Posterior cingulate gyrus (tissue), 11 donors: ENCODE measurements around the gene SCGB3A1.
A peak's percentile ranks its signal among the peaks of the same experiment; 100 is the strongest.

ENCODE experiments used
- DNase-seq, 10 donors: peaks; one replicate each; pipeline versions ENCODE4 v3.0.0 to v3.0.0-alpha.2; 2020 to 2021; ENCODE audit warnings: mixed read lengths in 3 of 10
- intact Hi-C: fragments of 100-400 bp; cut with DNase I; formaldehyde crosslinking; loops from one replicate; pipeline ENCODE4 v1.15.1; 2023

Gene SCGB3A1

DNA sequence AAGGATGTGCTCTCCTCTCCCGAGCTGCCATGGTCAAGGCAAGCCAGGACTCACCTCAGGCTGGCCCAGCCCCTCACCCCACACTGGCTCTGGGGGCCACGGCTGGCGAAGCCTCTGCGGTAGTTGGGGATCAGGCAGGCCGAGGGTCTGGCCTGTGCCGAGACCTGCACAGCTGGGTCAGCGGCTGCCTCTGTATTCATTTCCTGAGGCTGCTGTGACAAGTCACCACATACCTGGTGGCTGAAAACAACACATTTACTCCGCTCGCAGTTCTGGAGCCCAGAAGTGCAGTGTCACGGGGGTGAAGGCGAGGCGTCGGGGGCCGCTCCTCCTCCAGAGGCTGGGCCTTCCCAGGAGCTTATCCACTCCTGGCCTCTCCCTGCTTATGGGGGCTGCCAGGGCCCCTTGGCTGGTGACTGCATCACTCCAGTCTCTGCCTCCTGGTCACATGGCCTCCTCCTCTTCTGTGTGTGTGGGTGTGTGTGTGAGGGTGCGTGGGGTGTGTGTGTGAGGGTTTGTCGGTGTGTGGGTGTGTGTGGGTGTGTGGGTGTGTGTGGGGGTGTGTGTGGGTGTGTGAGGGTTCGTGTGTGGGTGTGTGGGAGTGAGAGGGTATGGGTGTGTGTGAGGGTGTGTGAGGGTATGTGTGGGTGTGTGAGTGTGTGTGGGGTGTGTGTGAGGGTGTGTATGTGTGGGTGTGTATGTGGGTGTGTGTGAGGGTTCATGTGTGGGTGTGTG, 3.2 kb upstream of the SCGB3A1 start:
- peak in 2 of 10 donors; percentile 42 to 50 for DNase-seq
- intact Hi-C loops = no loop called here

DNA sequence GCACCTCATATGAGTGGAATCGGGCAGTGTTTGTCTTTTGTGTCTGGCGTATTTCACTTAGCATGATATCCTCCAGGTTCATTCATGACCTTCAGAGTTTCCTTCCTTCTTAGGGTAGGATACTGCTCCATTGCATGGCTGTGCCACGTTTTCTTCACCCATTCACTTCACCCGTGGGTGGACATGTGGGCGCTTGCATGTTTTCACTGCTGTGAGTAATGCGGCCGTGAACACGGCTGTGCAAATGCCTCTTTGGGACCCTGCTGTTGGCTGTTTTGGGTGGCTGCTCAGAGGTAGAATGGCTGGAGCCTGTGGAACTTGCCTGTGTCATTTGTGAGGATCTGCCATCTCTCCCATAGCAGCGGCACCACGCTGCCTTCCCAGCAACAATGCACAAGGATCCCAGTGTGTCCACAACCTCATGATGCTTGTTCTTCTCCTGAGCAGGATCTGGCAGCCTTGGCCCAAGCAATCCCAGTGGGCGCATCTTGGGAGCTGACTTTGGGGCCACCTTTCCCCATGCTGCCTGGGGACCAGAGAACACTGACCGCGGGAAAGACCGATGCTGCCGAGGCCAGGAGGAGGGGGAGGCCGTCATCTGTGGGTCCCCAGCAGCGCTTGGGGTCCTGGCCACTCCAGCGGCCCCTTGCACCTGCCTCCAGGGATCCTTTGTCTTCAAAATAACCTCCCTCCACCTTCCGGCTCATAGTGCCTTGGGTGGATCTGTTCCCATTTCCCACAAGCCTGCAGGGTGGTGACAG, 2.3 kb upstream of the SCGB3A1 start:
- intact Hi-C loops = no loop called here
- DNase-seq = peak in 3 of 10 donors; percentile 63 to 85 (median 84)

DNA sequence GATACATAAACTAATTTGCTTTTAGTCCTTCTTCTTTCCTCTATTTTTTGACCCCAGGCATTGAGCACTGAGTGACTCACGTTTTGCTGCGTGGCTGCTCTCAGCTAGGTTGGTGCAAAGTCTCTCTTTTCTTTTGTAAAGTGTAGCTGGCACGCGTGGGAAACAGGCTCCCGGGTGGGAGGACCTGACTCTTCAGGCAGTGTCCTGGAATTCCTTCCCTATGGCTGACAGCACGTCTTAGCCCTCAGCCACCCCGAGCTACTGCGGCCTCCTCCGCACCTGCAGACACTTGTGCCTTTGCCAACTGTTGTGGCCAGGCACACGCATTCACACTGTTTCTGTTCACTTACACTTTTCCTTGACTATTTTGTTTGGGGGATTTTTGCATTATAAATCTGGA, 877 bp upstream of the SCGB3A1 start:
- intact Hi-C loops = no loop called here
- peak in 1 of 10 donors; percentile 55 for DNase-seq

DNA sequence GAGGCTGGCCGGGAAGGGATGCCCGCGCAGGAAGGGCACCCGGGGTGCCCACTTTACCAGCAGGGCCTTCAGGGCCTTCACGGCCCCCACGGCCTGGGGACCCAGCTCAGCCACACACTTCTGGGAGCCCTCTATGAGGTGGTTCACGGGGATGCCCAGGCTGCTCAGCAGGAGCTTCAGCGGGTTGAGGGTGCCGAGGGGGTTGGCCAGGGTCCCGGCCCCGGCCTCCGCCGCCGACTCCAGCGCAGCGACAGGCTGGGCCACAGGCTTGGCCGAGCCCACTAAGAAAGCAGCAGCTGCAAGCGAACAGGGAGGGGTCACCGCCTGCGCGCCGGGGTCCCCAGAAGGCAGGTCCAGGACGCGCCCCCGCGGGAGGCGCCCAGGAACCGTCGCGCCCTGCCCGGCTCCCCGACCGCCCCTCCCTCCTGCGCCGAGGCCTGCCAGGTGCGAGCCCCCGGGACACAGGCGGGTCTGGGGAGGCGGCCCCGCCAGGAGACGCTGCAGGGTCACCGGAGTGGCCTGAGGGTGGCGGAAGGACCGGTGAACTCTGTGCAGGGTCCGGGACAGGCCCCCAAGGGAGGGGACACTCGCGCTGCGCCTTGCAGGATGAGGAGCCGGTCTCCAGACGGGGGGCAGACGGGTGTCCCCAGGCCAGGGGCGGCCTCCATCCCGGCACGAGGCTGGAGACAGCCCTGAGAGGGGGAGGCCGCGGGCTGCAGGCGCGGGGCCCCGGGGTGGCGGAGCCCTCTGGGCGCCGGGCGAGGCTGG, 572 bp downstream of the SCGB3A1 start:
- intact Hi-C loops = no loop called here

DNA sequence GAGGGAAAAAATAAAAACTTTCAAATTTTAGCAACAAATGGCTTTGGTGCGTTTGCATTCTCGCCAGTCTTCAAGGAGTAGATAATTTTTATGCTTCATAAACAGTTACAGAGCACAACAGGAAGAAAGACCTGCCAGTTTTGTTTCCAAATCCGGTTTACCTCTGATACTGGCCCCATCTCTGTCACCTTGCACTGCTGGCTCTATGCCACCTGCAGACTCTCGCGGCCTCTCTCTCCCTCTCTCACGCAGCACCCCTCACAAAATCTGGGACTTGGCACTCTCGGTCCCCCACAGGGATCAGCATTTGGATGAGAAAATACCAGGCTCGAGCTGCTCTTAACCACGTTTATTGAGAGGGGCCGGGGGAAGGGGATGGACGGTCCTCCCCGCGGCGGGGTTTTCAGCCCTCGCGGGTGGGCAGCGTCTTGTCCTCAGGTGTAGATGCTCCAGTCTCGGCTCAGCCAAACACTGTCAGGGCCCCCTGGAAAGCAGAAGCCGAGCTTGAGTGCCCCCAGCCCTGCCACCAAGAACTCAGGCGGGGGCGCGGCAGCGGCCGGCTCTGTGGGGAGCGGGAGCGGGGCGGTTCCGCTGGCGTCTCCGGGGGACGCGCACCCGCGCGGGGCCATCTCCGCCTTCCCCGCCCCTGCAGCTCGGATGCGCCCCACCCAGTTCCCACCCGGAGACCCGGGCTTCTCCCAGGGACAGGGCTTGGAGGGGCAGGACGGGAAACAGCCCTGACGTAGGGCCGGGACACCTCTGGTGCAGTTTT, 1.3 kb downstream of the SCGB3A1 start:
- intact Hi-C loops = no loop called here
- peak in 2 of 10 donors; percentile 54 to 78 for DNase-seq

More for the DNA sequence above, 572 bp downstream of the SCGB3A1 start:
- DNase-seq = peak in 2 of 10 donors; percentile 69 to 81

DNA sequence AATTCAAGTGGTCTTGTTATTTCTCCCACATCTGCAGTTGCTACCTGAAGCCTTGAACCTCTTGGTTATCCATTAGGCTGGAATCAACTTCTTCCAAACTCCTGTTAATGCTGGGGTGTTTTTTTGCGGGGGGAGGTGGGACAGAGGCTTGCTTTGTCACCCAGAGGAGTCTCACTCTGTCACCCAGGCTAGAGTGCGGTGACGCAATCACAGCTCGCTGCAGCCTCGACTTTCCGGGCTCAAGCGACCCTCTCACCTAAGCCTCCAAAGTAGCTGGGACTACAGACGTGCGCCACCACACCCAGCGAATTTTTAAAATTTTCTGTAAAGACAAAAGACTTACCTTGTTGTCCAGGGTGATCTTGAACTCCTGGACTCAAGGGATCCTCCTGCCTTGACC, 4.4 kb downstream of the SCGB3A1 start:
- DNase-seq = peak in 1 of 10 donors; percentile 51
- intact Hi-C loops = no loop called here

DNA sequence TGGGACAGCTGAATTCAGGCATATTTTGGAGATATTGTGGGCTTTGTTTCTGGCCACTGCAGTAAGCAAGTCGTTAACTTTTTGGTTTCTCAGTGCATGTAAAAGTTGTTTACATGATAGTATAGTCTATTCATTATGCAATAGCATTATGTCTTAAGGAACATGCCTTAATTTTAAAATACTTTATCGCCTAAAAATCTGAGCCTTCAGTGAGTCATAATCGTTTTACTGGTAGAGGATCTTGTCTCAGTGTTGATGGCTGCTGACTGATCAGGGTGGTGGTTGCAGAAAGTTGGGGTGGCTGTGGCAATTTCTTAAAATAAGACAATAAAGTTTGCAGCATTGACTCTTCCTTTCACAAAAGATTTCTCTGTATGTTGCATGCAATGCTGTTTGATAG, 5.1 kb downstream of the SCGB3A1 start:
- intact Hi-C loops = no loop called here
- no peak for DNase-seq

DNA sequence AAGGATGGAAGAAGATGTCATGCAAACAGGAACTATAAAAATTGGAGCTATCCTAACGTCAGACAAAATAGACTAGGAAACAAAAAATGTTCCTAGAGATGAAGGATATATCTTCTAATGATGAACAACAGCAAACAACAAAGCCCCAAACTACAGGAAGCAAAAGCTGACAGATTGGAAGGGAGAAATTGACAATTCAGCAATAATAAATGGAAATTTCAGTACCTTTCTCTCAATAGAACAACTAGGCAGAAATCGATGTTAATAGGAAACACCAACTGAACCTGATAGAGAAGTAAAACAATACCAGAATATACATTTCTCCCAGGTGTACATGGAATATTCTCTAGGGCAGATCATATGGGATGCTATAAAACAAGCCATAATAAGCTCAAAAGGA, 7.6 kb downstream of the SCGB3A1 start:
- no peak for DNase-seq
- intact Hi-C loops = no loop called here

DNA sequence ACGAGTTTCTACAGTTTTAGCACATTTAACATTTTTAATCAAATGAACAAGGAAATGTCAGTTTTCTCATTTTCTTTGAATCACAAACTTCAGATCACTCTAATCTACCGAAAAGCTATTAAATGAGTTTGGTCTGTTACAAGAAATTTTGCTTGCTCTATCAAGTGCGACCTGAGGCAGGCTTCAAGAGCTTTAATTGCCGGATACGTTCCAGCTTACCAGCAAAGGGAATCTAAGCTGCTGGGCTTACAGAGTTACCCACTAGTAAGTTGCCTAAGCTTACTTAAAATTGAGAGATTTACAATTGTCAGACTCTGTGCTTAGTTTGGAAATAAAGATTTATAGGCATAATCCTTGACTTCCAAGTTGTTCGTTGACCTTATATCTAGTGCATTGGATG, 10.6 kb downstream of the SCGB3A1 start:
- no peak for DNase-seq
- intact Hi-C loops = no loop called here

DNA sequence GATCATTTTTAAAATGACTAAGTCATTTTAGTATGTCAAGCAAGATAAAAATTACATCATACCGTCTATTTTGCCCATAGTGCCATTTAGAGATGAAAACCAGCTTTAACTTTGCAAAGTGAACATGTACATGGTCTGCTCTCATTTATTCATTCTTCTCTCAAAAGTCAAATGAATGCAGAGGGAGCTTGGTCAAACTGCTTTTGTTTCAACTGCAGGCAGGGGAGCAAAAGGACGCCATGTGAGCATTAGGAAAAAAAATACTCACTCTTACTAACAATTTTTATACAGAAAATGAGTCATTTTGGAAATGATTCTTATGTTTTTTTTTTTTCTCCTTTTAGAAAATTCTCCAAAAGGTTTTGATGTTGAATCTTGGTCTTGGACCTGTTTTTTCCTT, 15.7 kb downstream of the SCGB3A1 start:
- intact Hi-C loops = no loop called here
- DNase-seq = no peak

DNA sequence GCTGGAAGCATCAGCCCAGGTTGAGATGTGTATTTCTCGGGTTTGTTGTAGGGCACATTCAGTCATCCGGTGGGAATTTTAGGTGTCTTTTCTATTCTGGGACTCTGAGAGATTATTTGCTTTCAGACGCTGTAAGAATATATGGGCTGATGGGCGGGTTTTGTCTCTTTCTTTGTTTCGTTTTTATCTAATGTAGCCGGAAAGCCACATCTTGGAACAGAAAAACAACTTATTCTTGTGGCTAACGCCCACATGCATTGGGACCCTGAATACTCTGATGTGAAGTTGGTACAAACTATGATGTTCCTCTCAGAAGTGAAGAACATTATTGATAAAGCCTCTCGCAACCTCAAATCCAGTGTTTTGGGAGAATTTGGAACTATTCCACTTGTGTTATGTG, 22.4 kb downstream of the SCGB3A1 start:
- no peak for DNase-seq
- intact Hi-C loops = no loop called here

DNA sequence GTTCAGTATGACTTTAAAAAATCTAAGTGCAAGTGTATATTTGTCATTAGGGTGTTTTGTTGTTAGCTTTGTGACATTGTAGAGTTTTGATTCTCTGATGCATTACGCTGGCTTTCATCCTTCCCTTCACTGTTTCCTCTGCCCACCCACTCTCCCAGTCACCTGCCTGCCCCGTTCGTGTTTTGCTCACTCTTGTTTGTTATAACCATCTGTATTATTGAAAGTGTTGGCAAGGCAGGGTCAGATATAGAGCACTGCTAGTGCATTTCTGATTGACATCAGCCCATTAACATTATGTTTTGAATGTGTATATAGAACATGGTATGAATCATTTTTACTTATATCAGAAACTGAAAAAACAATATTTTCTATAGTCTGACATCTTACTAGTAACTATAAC, 27.3 kb downstream of the SCGB3A1 start:
- intact Hi-C loops = no loop called here
- no peak for DNase-seq

DNA sequence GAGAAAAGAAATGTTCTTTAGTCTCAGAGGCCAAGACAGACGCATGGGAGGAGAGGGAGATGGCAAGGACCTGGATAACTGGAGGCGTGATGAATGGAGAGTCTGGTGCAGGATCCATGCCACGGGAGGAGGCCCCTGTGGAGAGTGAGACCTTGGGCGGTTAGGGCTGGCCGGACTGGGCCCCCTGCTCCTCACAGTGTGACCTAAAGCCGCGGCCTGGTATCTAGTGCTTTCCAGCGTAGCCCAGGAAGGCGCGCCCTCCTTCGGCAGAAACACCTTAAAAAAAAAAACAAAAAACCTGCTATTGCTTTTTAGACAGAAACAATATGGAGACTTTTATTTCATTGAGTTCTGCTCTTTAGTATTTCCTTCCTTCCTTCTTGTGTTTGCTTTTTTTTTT, 33.1 kb downstream of the SCGB3A1 start:
- peak in 1 of 10 donors; percentile 52 for DNase-seq
- intact Hi-C loops = no loop called here

DNA sequence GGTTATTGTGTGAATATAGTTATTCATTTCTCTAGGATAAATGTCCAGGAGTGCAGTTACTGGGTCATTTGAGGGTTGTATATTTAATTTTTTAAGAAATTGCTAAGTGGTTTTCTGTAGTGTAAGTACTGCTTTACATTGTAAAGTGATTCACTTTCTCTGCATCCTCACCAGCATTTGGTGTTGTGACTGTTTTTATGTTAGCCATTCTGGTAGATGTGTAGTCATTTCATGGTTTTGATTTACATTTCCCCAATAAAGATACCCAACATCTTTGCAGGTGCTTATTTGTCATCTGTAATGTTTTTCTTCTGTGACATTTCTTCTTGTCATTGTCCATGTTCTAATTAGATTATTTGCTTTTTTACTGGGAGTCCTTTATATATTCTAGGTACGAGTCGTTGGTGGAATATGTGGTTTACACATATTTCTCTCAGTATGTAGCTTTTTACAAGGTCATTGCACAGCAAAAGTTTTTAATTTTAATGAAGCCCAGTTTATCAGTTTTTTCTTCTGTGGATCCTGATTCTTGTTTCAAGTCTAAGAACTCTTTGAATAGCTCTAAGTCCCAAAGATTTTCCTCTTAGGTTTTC, 34.0 kb downstream of the SCGB3A1 start:
- DNase-seq = no peak
- intact Hi-C loops = no loop called here

DNA sequence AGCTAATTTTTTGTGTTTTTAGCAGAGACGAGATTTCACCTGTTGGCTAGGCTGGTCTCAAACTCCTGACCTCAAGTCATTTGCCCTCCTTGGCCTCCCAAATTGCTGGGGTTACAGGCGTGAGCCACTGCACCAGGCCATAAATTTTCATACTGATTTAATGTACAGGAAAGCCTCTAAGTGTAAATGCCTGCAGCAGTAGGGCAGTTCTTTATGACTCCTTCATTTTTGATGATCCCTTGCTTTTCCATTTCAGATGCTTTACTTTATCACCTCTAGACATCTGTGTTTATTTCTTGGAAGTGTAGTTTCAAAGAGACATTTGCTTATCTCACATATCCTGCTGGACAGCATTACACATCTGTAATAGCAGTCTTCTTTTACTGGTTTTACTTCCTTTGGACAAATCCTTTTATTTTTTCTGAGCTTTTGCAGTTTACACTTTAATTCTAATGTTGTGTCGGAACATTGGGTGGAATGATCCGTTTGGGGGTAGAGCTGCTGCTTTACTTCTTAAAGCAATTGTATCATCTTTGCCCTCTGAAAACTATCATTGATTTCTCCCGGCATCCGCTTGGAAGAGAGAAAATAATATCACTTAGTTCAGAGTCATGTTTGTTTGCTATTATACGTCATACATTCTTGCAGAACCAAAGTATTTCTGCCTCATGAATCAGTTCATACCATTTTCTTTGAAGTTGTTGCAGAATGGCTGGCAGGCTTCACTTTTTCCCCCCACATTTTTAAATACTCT, 36.0 kb downstream of the SCGB3A1 start:
- intact Hi-C loops = no loop called here
- peak in 1 of 10 donors; percentile 22 for DNase-seq

DNA sequence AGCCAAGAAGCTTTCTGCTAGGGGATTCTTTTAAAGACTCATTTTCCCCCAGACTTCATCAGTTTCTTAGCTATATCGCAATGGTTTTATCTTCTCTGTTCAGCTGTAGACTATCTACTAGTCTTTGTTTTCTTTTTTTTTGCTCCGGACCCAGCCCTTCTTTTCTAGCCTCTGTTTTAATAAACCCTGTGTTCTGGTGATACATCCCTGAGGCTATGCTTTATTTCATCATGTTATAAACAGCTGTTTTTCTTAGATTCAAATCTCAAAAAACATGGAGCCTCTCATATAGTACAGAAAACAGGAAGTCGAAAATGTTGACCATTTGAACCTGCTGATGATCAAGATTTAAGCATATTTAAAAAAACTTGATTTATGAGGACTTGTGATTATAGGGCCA, 37.8 kb downstream of the SCGB3A1 start:
- DNase-seq = no peak
- intact Hi-C loops = no loop called here

DNA sequence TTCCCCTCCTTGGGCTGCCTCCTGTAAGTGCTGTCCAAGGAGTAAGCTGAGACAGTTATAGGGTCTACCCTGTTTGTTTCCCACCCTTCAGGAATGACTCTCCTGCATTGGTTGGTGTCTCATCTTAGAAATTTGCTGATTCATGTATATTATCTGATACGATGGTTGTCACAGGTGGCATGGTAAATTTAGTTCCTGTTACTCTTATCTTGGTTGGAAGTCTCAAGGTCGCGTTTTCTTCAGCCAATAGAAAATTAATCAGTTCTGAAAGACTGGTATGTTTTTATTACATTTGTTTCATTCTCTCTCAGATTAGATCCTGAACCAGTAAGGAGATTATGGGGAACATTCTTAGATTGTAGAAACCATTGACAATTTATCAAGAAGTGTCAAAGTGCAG, 42.7 kb downstream of the SCGB3A1 start:
- intact Hi-C loops = no loop called here
- DNase-seq = no peak

DNA sequence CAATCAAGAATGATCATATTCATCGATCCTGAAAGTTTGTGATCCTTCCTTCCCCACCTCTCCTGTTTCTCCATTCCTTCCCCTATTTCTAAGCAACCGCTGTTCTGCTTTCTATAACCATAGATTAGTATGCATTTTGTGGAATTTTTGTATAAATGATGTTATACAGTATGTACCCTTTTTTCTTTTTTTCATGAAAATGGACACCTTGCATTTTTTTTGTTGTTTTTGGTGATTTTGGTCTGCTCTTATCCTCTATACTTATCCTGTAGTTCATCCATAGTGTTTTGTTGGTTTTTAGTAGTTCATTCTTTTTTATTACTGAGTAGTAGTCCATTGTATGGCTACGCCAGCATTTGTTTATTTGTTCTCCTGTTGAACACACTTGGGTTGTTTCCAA, 46.1 kb downstream of the SCGB3A1 start:
- intact Hi-C loops = no loop called here
- DNase-seq = no peak

DNA sequence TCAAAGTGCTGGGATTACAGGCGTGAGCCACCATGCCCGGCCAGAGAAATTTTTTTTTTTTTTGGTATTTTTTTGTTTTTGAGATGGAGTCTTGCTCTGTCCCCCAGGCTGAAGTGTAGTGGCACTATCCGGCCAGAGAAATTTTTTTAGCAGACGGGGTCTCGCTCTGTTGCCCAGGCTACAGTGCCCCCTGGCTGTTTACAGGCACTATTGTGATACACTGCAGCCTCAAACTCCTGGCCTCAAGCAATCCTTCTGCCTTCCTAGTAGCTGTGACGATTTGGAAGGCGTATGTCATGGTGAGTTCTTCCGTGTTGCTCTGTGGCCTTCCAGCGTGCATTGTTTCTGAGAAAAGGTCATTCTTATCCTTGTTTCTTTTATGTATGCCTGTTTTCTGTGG, 49.6 kb downstream of the SCGB3A1 start:
- DNase-seq = no peak
- intact Hi-C loops = no loop called here
